Upper lobe of right lung (tissue), 1 donor: ENCODE measurements around the gene C1orf56. TPM values are rescaled to one million over a fixed set of nuclear protein-coding genes. Genes with fewer than 3 reads are reported as not detected.
A peak's percentile ranks its signal among the peaks of the same experiment; 100 is the strongest.

Experiments used
- ATAC-seq: fragments of 200-7000 bp; cut with Tn5 transposase; one replicate; pipeline ENCODE4 v1.9.1; 2020; ENCODE audit warnings: mild to moderate bottlenecking, moderate library complexity
- DNase-seq: peaks from one replicate; pipeline ENCODE4 v3.0.0-alpha.2; 2020
- H3K27ac ChIP-seq: fragments of 200-600 bp; one replicate; pipeline ENCODE4 v1.8.0; 2022
- H3K27me3 ChIP-seq: fragments of 200-600 bp; one replicate; pipeline ENCODE4 v1.8.0; 2022; ENCODE audit warnings: mild to moderate bottlenecking
- H3K36me3 ChIP-seq: fragments of 200-600 bp; one replicate; pipeline ENCODE4 v1.8.0; 2022
- H3K4me1 ChIP-seq: fragments of 200-600 bp; one replicate; pipeline ENCODE4 v1.8.0; 2022
- H3K4me3 ChIP-seq: fragments of 200-600 bp; one replicate; pipeline ENCODE4 v1.8.0; 2022; ENCODE audit warnings: mild to moderate bottlenecking
- H3K9me3 ChIP-seq: fragments of 200-600 bp; one replicate; pipeline ENCODE4 v1.8.0; 2022
- intact Hi-C: fragments of 100-400 bp; cut with DNase I; formaldehyde crosslinking; loops from one replicate; pipeline ENCODE4 v1.11.0; 2022
- total RNA-seq: library from RNA; stranded (reverse); fragmentation: NEBNext Ultra II Directional; extraction: Animal tissue kit (Norgen Biotek cat#: 25700); gene quantifications from one replicate; pipeline ENCODE4 v1.2.1, GENCODE V29; 2021
- TF ChIP-seq, protein P1 (sequence below): fragments of 200-600 bp; IDR thresholded peaks from one replicate; pipeline ENCODE4 v1.8.0; 2022; ENCODE audit warnings: antibody characterized with exemption
- donor health status: DM: no; HTN: yes; CAD: no; lungs with severe emphysema.

Gene C1orf56
- total RNA-seq, 1 donor from 2014 or later = 3.9 TPM

DNA sequence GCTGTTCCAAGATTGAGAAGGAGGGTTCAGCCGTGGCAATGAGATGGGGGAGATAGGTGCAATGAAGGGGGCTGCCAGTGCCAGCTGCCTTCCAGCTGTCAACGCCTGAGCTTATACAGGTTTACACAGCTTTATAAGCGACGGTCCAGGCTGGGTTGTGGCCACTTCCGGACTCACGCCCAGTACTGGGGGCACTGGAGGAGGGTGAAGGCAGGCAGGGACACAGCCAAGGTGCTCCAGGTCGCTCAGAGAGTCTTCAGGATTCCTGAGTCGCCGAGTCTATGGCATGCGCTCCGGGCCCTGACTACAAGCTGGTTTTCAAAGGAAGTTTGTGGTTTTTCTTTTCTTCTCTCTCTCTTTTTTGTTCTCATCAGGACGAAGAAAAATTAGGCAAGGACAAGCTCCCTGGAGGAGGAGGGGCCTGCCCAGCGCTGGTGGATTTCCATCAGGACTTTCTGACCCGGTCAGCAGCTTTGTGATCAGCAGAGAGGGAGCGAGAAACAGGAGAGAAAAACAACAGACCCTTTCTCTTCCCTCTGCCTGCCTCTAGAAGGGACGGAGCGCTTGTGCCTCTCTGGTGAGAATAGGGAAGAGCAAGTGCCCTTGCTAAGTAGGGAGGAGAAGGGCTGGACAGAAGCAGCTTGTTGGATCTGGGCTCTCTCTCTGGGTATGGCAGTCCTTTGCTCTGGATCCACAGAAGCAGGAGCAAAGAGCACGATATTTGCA is 41.1 kb upstream of the C1orf56 start, which contains the start of gene MINDY1:
Gene MINDY1, minus strand, starts transcription at position 576 of the 726 bp plus-strand sequence. CDS start 4,285 bp downstream, outside the sequence.
- H3K4me1 ChIP-seq = peaks cover 73% of the 10 kb centered on the region
- intact Hi-C loops = no loop called here
- TF ChIP-seq, protein P1, sequence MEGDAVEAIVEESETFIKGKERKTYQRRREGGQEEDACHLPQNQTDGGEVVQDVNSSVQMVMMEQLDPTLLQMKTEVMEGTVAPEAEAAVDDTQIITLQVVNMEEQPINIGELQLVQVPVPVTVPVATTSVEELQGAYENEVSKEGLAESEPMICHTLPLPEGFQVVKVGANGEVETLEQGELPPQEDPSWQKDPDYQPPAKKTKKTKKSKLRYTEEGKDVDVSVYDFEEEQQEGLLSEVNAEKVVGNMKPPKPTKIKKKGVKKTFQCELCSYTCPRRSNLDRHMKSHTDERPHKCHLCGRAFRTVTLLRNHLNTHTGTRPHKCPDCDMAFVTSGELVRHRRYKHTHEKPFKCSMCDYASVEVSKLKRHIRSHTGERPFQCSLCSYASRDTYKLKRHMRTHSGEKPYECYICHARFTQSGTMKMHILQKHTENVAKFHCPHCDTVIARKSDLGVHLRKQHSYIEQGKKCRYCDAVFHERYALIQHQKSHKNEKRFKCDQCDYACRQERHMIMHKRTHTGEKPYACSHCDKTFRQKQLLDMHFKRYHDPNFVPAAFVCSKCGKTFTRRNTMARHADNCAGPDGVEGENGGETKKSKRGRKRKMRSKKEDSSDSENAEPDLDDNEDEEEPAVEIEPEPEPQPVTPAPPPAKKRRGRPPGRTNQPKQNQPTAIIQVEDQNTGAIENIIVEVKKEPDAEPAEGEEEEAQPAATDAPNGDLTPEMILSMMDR = peak; percentile 56

DNA sequence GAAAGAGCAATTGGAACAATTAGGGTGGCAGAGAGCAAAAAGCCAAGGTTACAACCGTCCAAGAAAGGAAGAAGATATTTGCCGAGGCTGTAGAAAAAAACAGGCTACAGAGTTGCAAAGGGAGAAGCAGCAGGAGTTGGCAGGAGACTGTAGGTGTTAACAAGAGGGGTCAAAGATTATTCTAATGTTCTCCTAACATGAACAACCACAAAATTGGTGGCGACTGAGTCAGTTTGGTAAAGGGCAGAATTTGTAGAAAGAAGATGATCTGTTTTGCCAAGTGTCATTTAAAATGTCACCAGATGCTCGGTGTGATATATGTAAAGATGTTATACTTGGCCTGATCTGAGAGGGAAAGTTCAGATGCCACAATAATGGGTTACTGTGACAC is 39.7 kb upstream of the C1orf56 start:
- DNase-seq (no peak), ATAC-seq (no peak)
- Histone ChIP-seq H3K27me3 (no peaks in the 10 kb centered on the region), H3K4me1 (peaks cover 69% of the 10 kb centered on the region), H3K27ac (peak overlapping the region; percentile 96), H3K36me3 (no peaks in the 10 kb centered on the region), H3K4me3 (peak overlapping the region; percentile 59), H3K9me3 (no peaks in the 10 kb centered on the region)
- intact Hi-C loops = no loop called here
- TF ChIP-seq, protein P1 = no peak

More for the DNA sequence above, 41.1 kb upstream of the C1orf56 start, which contains the start of gene MINDY1:
- peaks cover 9% of the 10 kb centered on the region for H3K36me3 ChIP-seq
- no peaks in the 10 kb centered on the region for H3K27me3 ChIP-seq
- H3K9me3 ChIP-seq = no peaks in the 10 kb centered on the region
- DNase-seq (peak; percentile 79), ATAC-seq (peak; percentile 74)
- H3K27ac ChIP-seq = peak within 1 kb of the TSS; percentile 96
- peak within 1 kb of the TSS; percentile 72 for H3K4me3 ChIP-seq

DNA sequence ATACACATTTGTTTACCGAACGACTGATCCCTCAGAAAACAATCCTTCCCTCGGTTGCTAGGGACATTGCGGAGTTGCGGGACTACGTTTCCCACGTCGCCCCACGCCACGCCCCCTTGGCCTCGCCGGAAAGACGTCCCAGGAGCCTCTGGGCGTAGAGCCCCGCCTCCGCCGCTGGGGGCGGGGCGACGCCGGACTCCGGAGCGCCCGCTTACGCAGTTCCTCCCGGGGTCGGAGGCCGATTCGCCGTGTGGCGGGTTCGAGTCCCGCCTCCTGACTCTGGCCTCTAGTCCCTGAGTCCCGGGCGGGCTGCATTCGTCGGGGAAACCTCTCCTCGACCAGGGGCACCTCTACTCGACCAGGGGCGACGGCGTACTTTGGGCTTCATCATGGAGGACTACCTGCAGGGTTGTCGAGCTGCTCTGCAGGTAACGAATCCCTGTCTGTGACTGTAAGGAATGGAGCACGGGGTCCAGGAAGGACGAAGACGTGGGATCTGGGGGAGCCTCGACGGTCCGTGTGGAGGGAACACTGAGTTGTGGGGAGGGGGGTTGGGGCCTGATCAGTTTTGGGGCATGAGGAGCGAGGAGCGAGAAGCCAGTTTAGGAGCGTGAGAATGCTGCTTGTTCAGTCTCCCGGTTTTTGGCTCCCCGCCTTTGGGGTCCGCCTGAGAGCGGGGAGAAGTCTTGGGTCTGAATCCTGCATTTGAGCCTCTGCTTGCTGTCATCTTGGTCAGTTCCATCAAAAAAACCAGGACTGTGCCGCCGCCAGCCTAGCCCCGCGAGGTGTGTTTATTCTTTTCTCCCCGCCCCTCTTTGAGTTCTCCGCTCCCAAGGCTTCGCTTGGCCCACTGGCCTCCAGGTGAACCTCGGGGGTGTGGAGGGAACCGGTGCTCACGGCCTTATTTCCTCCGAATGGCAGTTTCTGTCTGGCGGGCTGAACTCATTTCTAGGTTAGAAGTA is 39.0 kb upstream of the C1orf56 start, which contains the start of gene PRUNE1:
Gene PRUNE1, plus strand, starts transcription at position 206 of the 962 bp plus-strand sequence. Its CDS starts 184 bp downstream, at position 390.
- TF ChIP-seq, protein P1 = no peak
- intact Hi-C loops = no loop called here
- ATAC-seq (peak; percentile 97), DNase-seq (peak; percentile 99)
- peak within 1 kb of the TSS; percentile 59 for H3K4me3 ChIP-seq
- H3K27me3 ChIP-seq = no peaks in the 10 kb centered on the region
- H3K27ac ChIP-seq = peak within 1 kb of the TSS; percentile 96
- H3K9me3 ChIP-seq = no peaks in the 10 kb centered on the region
- H3K4me1 ChIP-seq = peaks cover 67% of the 10 kb centered on the region
- no peaks in the 10 kb centered on the region for H3K36me3 ChIP-seq

DNA sequence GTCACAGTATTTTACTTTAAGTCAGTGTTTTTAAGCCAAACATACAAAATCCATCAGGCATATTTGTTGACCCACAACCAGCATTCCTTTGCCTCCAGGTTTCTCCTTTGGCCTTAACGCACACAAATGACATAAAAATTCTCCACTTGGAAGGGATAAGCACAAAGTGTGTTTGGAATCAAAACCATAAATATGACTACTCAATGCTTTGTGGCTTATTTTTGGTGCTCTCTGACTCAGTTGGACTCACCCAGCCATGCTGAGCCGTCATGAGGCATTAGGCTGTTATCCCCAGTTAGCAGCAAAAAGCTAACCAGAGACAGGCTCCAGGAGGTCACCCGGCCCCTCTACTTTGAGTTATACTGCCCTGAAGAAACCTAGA is 38.4 kb upstream of the C1orf56 start:
- TF ChIP-seq, protein P1 = no peak
- intact Hi-C loops = no loop called here
- no peak for ATAC-seq
- DNase-seq = no peak
- Histone ChIP-seq H3K27me3 (no peaks in the 10 kb centered on the region), H3K27ac (peak overlapping the region; percentile 96), H3K4me1 (peaks cover 67% of the 10 kb centered on the region), H3K36me3 (no peaks in the 10 kb centered on the region), H3K9me3 (no peaks in the 10 kb centered on the region), H3K4me3 (peak overlapping the region; percentile 59)

DNA sequence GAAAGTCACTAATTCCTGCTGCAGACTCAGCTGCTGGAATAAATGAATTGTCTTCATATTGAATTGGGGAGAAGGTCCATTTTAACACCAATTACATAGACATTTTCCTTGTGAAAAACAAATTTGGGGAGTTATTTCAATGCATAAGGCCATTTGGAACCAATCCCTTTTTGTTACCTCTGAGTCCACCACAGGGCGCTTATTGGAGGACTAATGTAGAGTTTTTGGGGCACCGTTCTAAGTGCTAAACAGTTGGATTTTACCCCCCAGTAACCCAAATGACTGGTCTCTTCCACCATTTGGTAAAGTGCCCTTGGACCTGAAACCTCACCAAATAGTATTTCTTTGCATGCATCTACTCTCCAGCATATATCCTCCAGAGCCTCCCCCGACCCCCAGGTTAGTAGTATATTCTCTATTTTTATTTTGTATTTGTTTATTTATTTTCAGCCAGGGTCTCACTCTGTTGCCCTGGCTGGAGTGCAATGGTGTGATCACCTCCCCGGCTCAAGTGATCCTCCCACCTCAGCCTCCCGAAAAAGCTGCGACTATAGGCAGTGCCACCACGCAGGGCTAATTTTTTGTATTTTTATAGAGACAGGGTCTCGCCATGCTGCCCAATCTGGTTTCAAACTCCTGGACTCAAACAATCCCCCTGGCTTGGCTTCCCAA is 37.7 kb upstream of the C1orf56 start:
- Histone ChIP-seq H3K36me3 (no peaks in the 10 kb centered on the region), H3K27me3 (no peaks in the 10 kb centered on the region), H3K27ac (no peak overlapping the region), H3K4me1 (peaks cover 63% of the 10 kb centered on the region), H3K9me3 (no peaks in the 10 kb centered on the region), H3K4me3 (peak overlapping the region; percentile 59)
- no peak for DNase-seq
- intact Hi-C loops = loop anchor here (10.0 kb wide), 1 partner anchor 55 kb away; the partner anchor contains the start of gene MLLT11
- ATAC-seq = no peak
- TF ChIP-seq, protein P1 = no peak
